Activated gamma-delta T cell treated with anti-CD3 and anti-CD28 coated beads, Interleukin-2, amount 50 U/mL, for 16 hours (primary cell): ENCODE data around the gene SUPT4H1.

Experiments
- DNase-seq: peaks from one replicate; pipeline ENCODE4 v3.0.0-alpha.2; 2020; ENCODE audit warnings: low read depth

SUPT4H1 gene

GRCh38 chr17:58329035-58329809, 22.8 kb downstream of the SUPT4H1 start:
- DNase-seq = peak; percentile 68

- peak; percentile 71 for DNase-seq
Observed at GRCh38 chr17:58328195-58329034, 23.6 kb downstream of the SUPT4H1 start, which contains the start of gene TSPOAP1. TSPOAP1 (minus strand) TSS chr17:58328795; CDS start chr17:58327920, 875 bp downstream.

- no peak for DNase-seq
Observed at GRCh38 chr17:58327363-58328194, 24.4 kb downstream of the SUPT4H1 start.

GRCh38 chr17:58326609-58327362, 25.2 kb downstream of the SUPT4H1 start:
- no peak for DNase-seq

GRCh38 chr17:58325976-58326468, 26.0 kb downstream of the SUPT4H1 start:
- DNase-seq = no peak

- no peak for DNase-seq
Observed at GRCh38 chr17:58325289-58325726, 26.7 kb downstream of the SUPT4H1 start.

GRCh38 chr17:58324409-58325288, 27.4 kb downstream of the SUPT4H1 start:
- no peak for DNase-seq

- DNase-seq = no peak
Observed at GRCh38 chr17:58324056-58324408, 28.0 kb downstream of the SUPT4H1 start.

- DNase-seq = no peak
Observed at GRCh38 chr17:58323366-58324055, 28.5 kb downstream of the SUPT4H1 start.

- DNase-seq = no peak
Observed at GRCh38 chr17:58322581-58323185, 29.3 kb downstream of the SUPT4H1 start.

- DNase-seq = no peak
Observed at GRCh38 chr17:58321571-58322525, 30.2 kb downstream of the SUPT4H1 start.

- DNase-seq = no peak
Observed at GRCh38 chr17:58320570-58321323, 31.3 kb downstream of the SUPT4H1 start.

- DNase-seq = no peak
Observed at GRCh38 chr17:58320163-58320558, 31.8 kb downstream of the SUPT4H1 start.

GRCh38 chr17:58319173-58320162, 32.5 kb downstream of the SUPT4H1 start:
- no peak for DNase-seq

GRCh38 chr17:58318627-58319172, 33.3 kb downstream of the SUPT4H1 start:
- no peak for DNase-seq

GRCh38 chr17:58318065-58318481, 33.9 kb downstream of the SUPT4H1 start:
- DNase-seq = no peak
